ENCODE data around the gene ZDHHC11B. TPM values are rescaled to one million over a fixed set of nuclear protein-coding genes. Genes with fewer than 3 reads are reported as not detected.

The ZDHHC11B gene
- total and polyA plus RNA-seq, 9 donors = 3.8 to 51.1 (median 10.4) TPM

DNA sequence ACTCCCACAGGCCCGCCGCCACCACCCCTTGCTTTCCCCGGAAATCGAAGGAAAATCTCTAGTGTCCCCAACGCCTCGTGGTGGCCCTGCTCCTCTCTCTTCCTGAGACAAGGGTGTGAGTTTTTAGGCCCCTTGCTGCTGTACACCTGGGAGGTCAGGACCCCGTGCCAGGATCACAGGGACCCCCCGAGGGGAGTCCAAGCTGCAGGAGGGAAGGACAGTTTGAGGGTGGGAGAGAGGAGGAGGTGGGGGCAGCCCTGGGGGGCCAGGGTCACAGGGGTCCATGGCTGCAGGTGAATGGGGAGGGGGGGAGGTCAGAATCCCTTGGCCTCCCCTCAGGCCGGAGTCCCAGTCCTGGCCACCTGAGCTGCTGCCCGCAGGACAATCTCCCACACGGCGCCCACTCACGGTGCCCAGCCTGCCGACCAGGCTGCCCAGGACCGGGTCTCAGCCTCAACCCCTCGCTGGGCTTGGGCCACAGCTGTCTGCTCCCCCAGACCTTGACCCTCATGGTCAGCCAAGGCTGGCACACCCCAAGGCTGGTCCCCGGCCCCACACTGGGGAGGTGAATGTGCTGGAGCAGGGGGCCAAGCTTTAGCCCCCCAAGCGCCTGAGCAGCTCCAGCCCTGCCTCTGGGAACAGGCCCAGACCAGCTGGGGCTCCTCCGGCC is 111.2 kb downstream of the ZDHHC11B start:
- H3K4me3 ChIP-seq (ENCODE audit: low read length) = peak overlapping the region; percentile 8
- H3K27ac ChIP-seq (ENCODE audit: low read length) = peak overlapping the region; percentile 80
- H3K4me1 ChIP-seq (ENCODE audit: control insufficient read depth, insufficient read depth, low read length) = peaks cover 43% of the 10 kb centered on the region

DNA sequence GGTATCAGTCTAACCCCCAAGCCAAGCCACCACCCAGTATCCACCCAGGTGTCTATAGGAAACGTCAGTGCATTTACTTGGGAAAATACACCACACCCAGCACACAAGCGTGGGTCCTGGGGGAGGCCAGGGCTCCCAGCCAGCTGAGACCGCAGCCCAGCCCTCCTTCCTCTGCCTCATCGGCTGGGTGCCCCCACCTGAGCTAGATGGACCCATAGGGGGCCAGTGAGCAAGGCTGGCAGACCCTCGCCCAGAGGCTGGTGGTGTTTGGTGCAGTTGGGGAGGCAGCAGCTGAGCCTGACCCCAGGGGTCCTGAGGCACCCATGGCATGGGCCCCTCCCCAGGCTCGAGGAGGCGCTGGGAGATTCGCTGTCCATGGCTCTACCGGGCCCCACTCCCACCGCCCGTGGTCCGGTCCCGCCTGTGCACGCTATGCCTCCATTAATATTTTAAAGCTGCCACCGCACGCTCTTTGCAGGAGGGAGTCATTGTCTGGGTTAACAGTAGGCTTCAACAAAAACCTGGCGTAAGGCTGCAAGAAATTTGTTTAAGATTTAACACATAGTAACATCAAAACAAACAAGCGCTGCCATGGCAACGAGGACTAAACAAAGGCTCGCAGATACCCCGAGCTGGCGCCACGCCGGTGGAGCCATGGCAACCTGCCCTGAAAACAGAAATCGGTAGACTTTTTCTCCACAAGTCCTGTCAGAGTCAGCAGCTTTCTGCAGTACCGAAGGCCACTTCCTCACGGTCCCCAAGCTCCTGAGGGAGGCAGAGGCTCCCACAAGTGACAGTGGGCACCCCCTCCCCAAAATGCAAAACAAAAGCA is 112.0 kb downstream of the ZDHHC11B start:
- H3K4me3 ChIP-seq (ENCODE audit: low read length) = peak overlapping the region; percentile 8
- peak; percentile 93 for DNase-seq
- H3K27ac ChIP-seq (ENCODE audit: low read length) = peak overlapping the region; percentile 80
- H3K36me3 ChIP-seq (ENCODE audit: control insufficient read depth, insufficient read depth, low read length) = peaks cover 2% of the 10 kb centered on the region
- peaks cover 3% of the 10 kb centered on the region for H3K27me3 ChIP-seq (ENCODE audit: control insufficient read depth, insufficient read depth, low read length)
- peaks cover 43% of the 10 kb centered on the region for H3K4me1 ChIP-seq (ENCODE audit: control insufficient read depth, insufficient read depth, low read length)
- H3K9me3 ChIP-seq (replicated peaks; ENCODE audit: control insufficient read depth, low read depth, low read length) = no peaks in the 10 kb centered on the region
- 6% methylated on average over 21 of the region's 27 CpGs for WGBS (ENCODE audit: insufficient coverage)

More for the DNA sequence above, 111.2 kb downstream of the ZDHHC11B start:
- H3K27me3 ChIP-seq (ENCODE audit: control insufficient read depth, insufficient read depth, low read length) = peaks cover 3% of the 10 kb centered on the region
- 39% methylated on average over 11 of the region's 19 CpGs for WGBS (ENCODE audit: insufficient coverage)
- no peaks in the 10 kb centered on the region for H3K9me3 ChIP-seq (replicated peaks; ENCODE audit: control insufficient read depth, low read depth, low read length)
- DNase-seq = no peak
- H3K36me3 ChIP-seq (ENCODE audit: control insufficient read depth, insufficient read depth, low read length) = peaks cover 2% of the 10 kb centered on the region

DNA sequence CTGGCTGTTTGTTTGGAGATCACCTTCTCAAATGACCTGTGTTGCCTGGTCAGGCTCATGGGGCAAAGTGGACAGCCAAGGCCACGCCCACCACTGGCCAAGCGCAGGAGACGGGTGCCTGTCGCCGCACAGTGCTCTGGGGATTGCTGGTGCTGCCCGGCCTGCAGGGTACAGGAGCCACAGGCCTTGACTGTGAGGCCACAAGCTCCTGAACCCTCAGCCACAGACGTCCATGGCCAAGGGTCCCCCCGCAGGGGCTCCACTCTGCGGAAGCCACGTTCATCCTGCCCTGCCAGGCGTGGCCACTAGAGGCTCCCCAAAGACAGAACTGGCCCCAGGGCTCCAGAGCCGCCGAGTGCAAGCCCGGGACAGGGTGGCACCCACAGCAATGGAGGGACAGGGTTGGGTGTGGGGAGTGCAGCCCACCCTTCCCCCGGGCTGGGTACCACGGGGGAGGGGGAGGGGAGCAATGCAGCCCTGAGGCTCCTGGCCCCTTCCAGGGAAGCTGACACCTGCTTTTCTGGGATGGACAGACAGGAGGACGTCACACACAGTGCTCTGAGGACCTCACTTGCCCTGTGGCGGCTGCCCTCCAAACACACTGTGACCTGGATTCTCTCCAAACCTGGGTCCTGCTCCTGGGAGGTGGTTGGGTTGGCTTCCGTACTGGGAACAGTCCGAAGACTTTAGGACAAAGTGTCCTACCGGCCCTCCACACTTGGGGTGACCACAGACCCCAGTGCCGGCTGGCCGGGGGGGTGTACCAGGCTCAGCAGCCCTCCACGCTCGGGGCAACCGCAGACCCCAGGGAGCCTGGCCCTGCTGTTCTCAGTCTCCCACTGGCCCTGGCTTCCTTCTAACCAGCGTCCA is 112.8 kb downstream of the ZDHHC11B start:
- Histone ChIP-seq H3K4me3 (ENCODE audit: low read length) (no peak overlapping the region), H3K27ac (ENCODE audit: low read length) (peak overlapping the region; percentile 80), H3K4me1 (ENCODE audit: control insufficient read depth, insufficient read depth, low read length) (peaks cover 43% of the 10 kb centered on the region), H3K36me3 (ENCODE audit: control insufficient read depth, insufficient read depth, low read length) (peaks cover 2% of the 10 kb centered on the region), H3K27me3 (ENCODE audit: control insufficient read depth, insufficient read depth, low read length) (peaks cover 3% of the 10 kb centered on the region), H3K9me3 (replicated peaks; ENCODE audit: control insufficient read depth, low read depth, low read length) (no peaks in the 10 kb centered on the region)
- peak; percentile 76 for DNase-seq
- 25% methylated on average over 24 of the region's 27 CpGs for WGBS (ENCODE audit: insufficient coverage)

DNA sequence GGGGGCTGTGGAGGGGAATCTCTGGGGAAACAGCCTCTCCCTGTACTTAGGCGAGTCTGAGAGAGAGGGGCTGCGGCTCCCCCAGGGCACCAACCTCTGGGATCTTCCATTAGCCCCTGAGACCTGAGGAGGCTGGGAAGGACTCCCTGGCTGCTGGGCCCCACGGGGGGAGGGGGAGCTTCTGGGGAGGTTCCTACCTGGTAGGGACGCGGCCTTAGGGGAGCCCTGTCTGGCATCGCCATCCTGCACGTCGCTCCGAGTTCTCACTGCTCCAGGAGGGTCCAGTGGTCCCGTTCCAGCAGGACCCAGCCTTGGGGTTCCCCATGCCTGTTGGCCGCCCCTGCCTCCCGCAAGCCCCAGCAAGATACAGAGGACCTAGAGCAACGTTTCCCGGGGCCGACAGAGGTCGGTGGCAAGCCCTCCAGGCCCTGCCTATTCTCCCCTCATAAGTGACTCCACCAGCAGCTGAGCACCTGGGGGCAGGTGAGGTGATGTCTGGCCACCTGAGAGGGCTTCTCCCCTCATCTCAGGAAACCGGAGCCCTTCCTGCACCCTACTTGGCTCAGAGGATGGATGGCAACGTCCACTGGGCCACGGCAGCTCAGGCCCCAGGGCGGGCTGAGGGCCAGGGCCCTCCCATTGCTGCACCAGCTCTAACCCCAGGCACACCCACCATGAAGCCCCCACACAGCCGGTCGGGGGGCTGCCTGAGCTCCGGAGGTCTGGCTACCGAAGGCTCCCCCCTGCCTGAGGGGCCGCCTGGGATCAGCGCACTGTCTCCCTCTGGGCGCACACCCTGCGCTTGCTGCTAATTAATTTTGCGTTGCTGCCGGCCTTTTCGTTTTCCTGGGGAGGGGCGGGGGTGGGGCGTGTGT is 113.9 kb downstream of the ZDHHC11B start:
- Histone ChIP-seq H3K27me3 (ENCODE audit: control insufficient read depth, insufficient read depth, low read length) (peaks cover 3% of the 10 kb centered on the region), H3K36me3 (ENCODE audit: control insufficient read depth, insufficient read depth, low read length) (peaks cover 2% of the 10 kb centered on the region), H3K4me1 (ENCODE audit: control insufficient read depth, insufficient read depth, low read length) (peaks cover 43% of the 10 kb centered on the region), H3K27ac (ENCODE audit: low read length) (no peak overlapping the region), H3K9me3 (replicated peaks; ENCODE audit: control insufficient read depth, low read depth, low read length) (no peaks in the 10 kb centered on the region), H3K4me3 (ENCODE audit: low read length) (no peak overlapping the region)
- no peak for DNase-seq
- 68% methylated on average over 17 of the region's 33 CpGs for WGBS (ENCODE audit: insufficient coverage)

DNA sequence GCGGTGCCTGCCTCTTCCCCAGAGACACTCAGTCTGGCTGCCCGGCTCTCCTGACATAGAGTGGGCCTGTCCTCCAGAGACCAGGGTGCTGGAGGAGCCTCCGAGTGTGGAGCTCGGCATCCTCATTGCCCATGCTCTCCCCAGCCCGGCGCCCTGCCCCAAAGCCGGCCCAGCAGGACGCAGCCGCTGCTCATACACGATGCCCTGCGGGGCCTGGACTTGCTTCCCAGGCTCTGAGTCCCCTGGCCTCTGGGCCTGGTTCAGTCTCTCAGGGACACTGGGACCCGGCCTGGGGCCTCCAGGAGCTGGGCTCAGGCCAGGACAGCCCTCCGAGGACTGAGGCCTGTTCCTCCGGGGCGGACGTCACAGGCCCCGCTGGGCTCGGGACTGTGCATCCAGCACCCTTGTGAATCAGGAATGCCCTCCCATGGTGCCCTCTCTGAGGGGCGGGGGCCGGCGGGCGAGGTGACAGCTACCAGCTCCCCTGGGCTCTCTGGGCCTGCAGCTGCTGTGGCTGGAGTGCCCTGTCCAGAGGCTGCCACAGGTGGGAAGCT is 114.6 kb downstream of the ZDHHC11B start:
- WGBS (ENCODE audit: insufficient coverage) = 79% methylated on average over 18 of the region's 22 CpGs
- Histone ChIP-seq H3K36me3 (ENCODE audit: control insufficient read depth, insufficient read depth, low read length) (peaks cover 7% of the 10 kb centered on the region), H3K9me3 (replicated peaks; ENCODE audit: control insufficient read depth, low read depth, low read length) (no peaks in the 10 kb centered on the region), H3K27me3 (ENCODE audit: control insufficient read depth, insufficient read depth, low read length) (peaks cover 3% of the 10 kb centered on the region), H3K4me3 (ENCODE audit: low read length) (no peak overlapping the region), H3K4me1 (ENCODE audit: control insufficient read depth, insufficient read depth, low read length) (peaks cover 40% of the 10 kb centered on the region), H3K27ac (ENCODE audit: low read length) (no peak overlapping the region)
- no peak for DNase-seq

DNA sequence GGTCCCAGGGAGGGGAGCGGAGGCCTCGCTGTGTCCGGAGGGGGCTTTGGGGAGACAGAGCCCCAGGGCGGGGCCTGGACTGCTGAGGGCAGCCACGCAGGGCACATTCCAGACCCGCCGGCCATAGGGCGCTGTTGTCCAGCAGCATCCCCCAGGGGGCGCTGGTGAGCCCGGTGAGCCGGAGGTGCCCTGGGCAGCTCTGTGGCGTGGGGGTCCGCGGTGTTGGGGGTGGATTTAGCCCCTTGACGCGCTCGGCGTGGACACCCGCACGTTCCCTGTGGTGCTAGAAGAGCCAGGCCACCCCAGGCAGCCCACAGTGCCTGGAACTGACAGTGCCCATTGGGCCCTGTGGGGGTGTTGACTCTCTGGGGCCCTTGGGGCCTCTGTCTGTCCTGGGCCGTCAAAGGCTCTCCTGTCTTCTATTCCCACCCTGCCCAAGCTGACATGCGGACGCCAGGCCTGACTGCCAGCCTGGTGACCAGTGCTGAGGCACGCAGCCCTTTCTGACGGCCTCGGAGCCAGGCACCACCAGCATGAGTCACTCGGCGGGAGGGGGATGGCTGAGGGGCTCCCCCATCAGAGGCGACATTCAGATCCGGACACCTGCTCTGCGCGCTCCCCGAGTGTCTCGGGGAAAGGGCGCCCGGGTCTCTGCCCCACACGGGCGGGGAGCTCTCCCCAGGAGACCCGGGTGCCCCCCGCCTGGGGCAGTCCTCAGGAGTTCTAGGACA is 115.3 kb downstream of the ZDHHC11B start:
- DNase-seq = no peak
- Histone ChIP-seq H3K36me3 (ENCODE audit: control insufficient read depth, insufficient read depth, low read length) (peaks cover 13% of the 10 kb centered on the region), H3K27me3 (ENCODE audit: control insufficient read depth, insufficient read depth, low read length) (peaks cover 3% of the 10 kb centered on the region), H3K4me1 (ENCODE audit: control insufficient read depth, insufficient read depth, low read length) (peaks cover 34% of the 10 kb centered on the region), H3K27ac (ENCODE audit: low read length) (no peak overlapping the region), H3K9me3 (replicated peaks; ENCODE audit: control insufficient read depth, low read depth, low read length) (no peaks in the 10 kb centered on the region), H3K4me3 (ENCODE audit: low read length) (no peak overlapping the region)
- WGBS (ENCODE audit: insufficient coverage) = 63% methylated on average over 27 of the region's 40 CpGs

DNA sequence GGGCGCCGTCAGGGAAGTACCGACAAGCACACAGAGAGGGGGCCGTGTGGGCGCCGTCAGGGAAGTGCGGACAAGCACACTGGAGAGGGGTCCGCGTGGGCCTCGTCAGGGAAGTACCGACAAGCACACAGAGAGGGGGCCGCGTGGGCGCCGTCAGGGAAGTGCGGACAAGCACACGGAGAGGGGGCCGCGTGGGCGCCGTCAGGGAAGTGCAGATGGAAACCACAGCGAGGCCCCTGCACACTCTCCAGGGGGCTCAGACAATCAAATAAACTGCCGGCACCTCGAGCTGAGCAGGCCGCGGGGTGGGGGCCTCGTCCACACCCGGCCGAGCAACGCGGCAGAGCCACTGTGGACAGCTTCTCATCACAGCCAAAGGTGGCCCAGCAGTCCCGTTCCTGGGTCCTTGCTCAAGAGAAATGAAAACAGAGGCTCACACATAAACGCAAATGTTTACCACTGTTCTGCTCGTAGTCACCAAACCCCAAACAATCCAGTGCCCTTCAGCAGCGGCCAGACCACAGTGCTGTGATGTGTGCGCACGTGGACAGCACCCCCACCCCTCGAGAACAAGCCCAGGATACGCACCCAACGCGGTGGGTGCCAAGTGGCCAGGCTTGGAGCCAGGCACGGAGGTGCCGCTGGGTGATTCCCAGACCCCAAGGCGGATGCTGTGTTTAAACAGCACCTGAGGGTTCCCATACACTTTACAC is 116.1 kb downstream of the ZDHHC11B start:
- Histone ChIP-seq H3K4me3 (ENCODE audit: low read length) (no peak overlapping the region), H3K27me3 (ENCODE audit: control insufficient read depth, insufficient read depth, low read length) (peaks cover 3% of the 10 kb centered on the region), H3K9me3 (replicated peaks; ENCODE audit: control insufficient read depth, low read depth, low read length) (no peaks in the 10 kb centered on the region), H3K4me1 (ENCODE audit: control insufficient read depth, insufficient read depth, low read length) (peaks cover 25% of the 10 kb centered on the region), H3K27ac (ENCODE audit: low read length) (no peak overlapping the region), H3K36me3 (ENCODE audit: control insufficient read depth, insufficient read depth, low read length) (peaks cover 22% of the 10 kb centered on the region)
- 74% methylated on average over 41 of the region's 44 CpGs for WGBS (ENCODE audit: insufficient coverage)
- no peak for DNase-seq

DNA sequence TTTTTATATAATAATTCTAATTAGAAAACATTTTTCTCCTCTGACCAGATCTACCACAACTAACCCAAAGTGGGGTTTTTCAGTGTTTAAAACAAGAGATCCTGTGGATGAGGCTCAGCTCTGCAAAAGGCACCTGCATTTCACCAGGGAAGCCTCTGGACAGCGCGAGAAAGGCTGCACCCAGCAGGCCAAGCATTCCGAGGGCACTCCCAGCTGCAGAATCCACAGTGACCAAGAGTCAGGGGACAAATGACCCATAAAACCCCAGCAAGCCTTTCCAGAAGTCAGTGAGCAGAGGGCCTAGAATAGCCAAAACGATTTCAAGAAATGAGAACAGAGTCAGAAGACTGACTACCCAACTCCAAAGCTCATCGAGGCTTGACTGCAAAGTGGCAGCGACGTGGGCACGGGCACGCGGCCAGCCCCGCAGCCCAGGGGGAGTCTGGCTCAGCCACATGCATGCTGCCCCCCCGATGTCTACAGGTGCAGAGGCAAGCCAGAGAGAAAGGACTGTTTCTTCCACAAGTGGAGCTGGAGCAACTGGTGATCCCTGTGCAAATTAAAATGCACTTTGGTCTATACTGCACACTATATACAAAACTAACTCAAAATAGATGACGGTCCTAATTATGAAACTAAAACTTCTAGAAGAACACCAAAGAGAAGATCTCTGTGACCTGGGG is 117.6 kb downstream of the ZDHHC11B start:
- H3K36me3 ChIP-seq (ENCODE audit: control insufficient read depth, insufficient read depth, low read length) = peaks cover 33% of the 10 kb centered on the region
- 92% methylated on average over 12 of the region's 13 CpGs for WGBS (ENCODE audit: insufficient coverage)
- no peak overlapping the region for H3K27ac ChIP-seq (ENCODE audit: low read length)
- H3K4me1 ChIP-seq (ENCODE audit: control insufficient read depth, insufficient read depth, low read length) = peaks cover 10% of the 10 kb centered on the region
- DNase-seq = no peak
- H3K9me3 ChIP-seq (replicated peaks; ENCODE audit: control insufficient read depth, low read depth, low read length) = peaks cover 2% of the 10 kb centered on the region
- no peak overlapping the region for H3K4me3 ChIP-seq (ENCODE audit: low read length)
- no peaks in the 10 kb centered on the region for H3K27me3 ChIP-seq (ENCODE audit: control insufficient read depth, insufficient read depth, low read length)
